ENCODE measurements around the gene MYH11.

GRCh38 chr16:15903960-15904359 lies 47.1 kb upstream of the MYH11 start:
- TF ChIP-seq CTCF (IDR thresholded peaks at IDR 0.05): no peak
- no peak for TF ChIP-seq POLR2AphosphoS5 (IDR thresholded peaks at IDR 0.05)

Data from breast epithelium (tissue), 3 donors.